ENCODE data around the gene RAPGEF4. TPM values are rescaled to one million over a fixed set of nuclear protein-coding genes. Genes with fewer than 3 reads are reported as not detected.

RAPGEF4 gene
- total RNA-seq, 2 donors from 2014 or later, result 1.4 to 2.2 TPM

DNA sequence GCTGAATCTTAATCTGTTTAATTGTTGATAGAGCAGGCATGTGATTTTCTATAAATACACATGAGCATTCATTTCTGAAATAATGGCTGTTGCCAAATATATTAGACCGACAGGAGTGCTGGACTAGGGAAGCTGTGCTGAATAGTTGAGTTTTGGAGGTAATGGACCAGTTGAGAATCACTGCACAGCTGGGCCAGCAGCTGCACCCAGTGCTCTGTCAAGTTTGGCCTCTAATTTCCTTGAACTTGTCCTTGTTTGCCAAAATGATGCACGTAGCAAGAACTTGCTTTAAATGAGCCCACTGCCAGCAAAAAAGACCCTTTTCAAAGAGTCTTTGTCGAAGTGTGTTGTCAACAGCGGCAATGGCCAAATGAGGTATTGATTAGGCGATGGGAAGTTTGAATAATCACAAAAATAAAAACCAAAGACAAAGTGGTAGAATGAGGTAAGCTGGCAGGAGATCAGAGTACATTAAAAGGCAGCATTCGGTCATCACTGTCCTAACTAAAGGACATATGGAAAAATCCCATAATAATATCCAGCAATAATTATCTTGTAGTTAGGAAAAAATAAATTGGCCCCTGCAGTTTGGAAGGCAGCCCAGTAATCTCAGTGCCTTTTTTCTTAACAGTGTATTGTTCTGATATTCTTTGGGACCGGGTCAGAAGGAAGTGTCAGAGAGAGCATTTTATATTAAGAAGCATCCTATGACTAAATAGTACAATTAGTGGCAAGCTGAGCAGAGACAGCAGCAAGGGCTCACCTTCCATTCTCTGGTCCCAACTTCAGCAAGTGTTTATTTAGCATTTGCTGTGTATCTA is 126.2 kb downstream of the RAPGEF4 start:
- Mint-ChIP-seq H3K9me3 (no peaks in the 10 kb centered on the region), H3K27me3 (peaks cover 24% of the 10 kb centered on the region), H3K36me3 (ENCODE audit: low read depth) (no peaks in the 10 kb centered on the region), H3K4me3 (no peak overlapping the region), H3K27ac (no peak overlapping the region), H3K4me1 (no peaks in the 10 kb centered on the region)
- ATAC-seq (replicated peaks), result no peak

DNA sequence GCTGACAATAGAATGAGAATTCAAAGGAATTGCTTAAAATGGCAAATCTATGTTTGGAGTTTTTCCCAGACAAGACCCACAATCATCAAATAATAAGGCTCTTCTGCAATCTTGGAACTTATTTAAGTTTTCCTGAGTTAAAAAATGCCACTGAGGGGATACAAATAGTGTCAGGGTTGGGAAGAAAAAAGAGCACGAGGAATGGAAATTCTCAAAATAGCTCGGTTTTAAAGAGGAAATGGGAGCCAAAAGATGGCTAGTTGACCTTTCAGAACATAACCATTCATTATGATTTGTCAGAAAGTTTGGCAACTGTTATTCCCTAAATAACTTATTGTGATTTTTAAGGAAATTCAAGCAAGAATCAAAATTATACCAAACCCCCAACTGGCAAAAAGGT is 127.7 kb downstream of the RAPGEF4 start:
- Mint-ChIP-seq H3K27me3 (peaks cover 24% of the 10 kb centered on the region), H3K27ac (no peak overlapping the region), H3K4me3 (no peak overlapping the region), H3K4me1 (no peaks in the 10 kb centered on the region), H3K36me3 (ENCODE audit: low read depth) (no peaks in the 10 kb centered on the region), H3K9me3 (no peaks in the 10 kb centered on the region)
- ATAC-seq (replicated peaks), result no peak

DNA sequence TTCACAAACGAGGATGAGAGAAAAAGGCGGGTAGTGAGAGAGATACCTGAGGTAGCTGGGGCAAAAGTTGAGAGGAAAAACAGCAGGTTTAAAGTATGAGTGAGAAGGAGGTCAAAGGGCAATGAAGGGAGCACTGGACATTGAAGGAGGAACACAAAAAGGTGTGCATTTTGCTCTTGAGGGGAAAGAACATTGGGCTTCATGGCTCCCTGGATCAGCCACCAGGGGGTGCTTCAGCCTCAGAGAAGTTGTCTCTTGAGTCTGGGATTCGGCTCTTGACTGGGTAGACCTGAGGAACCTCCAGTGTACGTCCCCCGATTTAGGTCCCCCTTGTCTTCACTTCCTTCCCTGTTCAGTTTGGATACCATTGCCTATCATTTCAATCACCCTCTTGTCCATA is 128.5 kb downstream of the RAPGEF4 start:
- no peaks in the 10 kb centered on the region for H3K36me3 Mint-ChIP-seq (ENCODE audit: low read depth)
- no peaks in the 10 kb centered on the region for H3K4me1 Mint-ChIP-seq
- H3K9me3 Mint-ChIP-seq, result no peaks in the 10 kb centered on the region
- H3K27ac Mint-ChIP-seq, result no peak overlapping the region
- peaks cover 24% of the 10 kb centered on the region for H3K27me3 Mint-ChIP-seq
- H3K4me3 Mint-ChIP-seq, result no peak overlapping the region
- ATAC-seq (replicated peaks), result peak; percentile 35

DNA sequence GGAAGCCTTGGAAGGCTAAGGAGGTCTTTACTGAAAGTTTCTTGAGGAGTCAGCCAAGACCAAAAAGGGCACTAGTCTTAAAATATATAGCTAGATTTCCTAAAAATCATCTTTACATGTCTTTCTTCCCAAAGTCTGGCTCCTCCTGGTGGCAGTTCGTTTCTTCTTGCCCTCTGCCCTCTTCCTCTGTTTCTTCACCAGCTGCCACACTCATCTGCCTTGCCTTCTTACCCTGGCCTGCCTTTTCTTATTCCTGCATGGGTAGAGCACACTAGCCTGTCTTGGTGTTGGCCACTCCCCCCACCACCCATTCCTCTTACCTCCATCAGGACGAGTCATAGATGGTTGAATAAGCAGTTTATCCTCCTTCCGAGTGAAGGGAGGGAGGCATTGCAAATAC is 129.8 kb downstream of the RAPGEF4 start:
- Mint-ChIP-seq H3K4me1 (no peaks in the 10 kb centered on the region), H3K36me3 (ENCODE audit: low read depth) (no peaks in the 10 kb centered on the region), H3K27ac (no peak overlapping the region), H3K27me3 (peaks cover 24% of the 10 kb centered on the region), H3K4me3 (no peak overlapping the region), H3K9me3 (no peaks in the 10 kb centered on the region)
- no peak for ATAC-seq (replicated peaks)

DNA sequence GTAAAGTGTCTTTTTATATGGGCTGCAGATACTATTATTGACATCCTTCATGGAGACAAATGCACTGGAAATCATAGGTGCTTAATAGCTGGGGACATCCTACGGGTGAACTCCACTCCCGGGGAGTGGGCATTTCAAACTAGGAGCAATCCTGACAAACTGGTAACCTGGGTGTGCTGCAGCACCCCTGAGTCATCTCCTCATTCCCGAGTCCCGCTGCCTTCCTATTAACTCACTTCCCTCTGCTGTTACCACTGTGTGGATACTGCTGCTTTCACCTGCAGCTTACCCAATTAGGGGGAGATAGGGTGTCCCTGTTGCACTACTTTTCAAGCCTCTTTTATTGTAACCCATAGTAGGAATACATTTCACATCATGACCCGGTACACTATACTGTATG is 134.2 kb downstream of the RAPGEF4 start:
- no peak overlapping the region for H3K4me3 Mint-ChIP-seq
- H3K27me3 Mint-ChIP-seq, result peaks cover 4% of the 10 kb centered on the region
- no peaks in the 10 kb centered on the region for H3K9me3 Mint-ChIP-seq
- H3K27ac Mint-ChIP-seq, result no peak overlapping the region
- no peaks in the 10 kb centered on the region for H3K36me3 Mint-ChIP-seq (ENCODE audit: low read depth)
- no peak for ATAC-seq (replicated peaks)
- no peaks in the 10 kb centered on the region for H3K4me1 Mint-ChIP-seq

DNA sequence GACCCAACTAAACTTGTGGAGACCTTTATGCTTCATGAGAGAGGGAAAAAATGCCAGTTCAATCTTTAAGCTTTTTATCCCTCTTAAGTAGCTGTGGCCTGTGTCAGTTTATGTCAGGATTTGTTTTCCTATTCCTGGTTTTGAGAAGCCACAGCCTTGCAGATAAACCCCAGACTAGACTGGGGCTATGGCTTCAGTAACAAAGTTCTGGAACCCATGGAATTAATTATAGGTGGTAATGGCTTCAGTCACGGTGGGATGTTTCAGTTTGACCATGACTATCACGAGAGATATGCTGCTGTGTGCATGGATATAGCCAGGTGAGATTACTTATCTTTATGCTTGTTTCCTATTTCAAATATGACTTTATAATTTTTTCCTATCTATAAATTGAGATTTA is 134.8 kb downstream of the RAPGEF4 start:
- H3K27me3 Mint-ChIP-seq, result peaks cover 4% of the 10 kb centered on the region
- no peak for ATAC-seq (replicated peaks)
- no peaks in the 10 kb centered on the region for H3K9me3 Mint-ChIP-seq
- H3K4me1 Mint-ChIP-seq, result no peaks in the 10 kb centered on the region
- H3K36me3 Mint-ChIP-seq (ENCODE audit: low read depth), result no peaks in the 10 kb centered on the region
- H3K4me3 Mint-ChIP-seq, result no peak overlapping the region
- no peak overlapping the region for H3K27ac Mint-ChIP-seq

DNA sequence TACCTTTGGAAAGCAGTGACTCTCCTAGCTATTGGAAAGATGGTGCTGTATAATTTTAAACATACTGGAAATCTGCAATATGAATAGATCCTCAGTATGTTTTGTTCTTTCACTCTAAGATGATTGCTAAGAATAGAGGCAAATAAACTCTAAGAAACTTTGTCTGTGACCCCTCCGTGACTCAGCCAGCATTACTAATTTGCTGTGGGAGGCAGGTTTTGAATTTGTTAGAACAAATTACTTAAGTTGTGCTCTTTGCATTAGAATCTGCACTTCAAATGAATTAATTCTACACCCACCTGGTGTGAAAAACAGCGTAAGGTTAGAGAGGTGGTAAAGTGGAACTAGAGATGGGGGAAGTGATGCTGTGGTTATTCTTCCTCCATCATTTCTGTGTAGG is 142.2 kb downstream of the RAPGEF4 start:
- H3K36me3 Mint-ChIP-seq (ENCODE audit: low read depth), result no peaks in the 10 kb centered on the region
- no peak for ATAC-seq (replicated peaks)
- no peak overlapping the region for H3K4me3 Mint-ChIP-seq

DNA sequence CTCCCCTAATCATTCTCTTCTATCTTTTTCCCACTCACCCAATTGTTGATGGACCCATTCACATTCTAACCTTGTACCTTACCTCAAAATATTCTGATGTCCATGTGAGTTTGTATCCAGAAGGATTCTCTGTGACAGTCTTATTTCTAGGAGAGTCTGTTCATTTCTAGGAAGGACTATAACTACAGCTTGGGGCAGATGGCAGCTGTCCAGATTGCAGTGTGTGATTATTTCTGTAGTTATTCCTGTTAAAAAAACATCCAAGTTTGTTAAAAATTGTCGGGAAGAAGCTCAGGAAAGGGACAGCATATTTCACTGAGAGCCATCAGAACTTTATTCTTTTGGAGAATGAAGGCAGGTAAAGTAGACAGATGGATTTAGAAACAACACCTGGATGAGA is 142.6 kb downstream of the RAPGEF4 start:
- no peak overlapping the region for H3K4me3 Mint-ChIP-seq
- no peaks in the 10 kb centered on the region for H3K36me3 Mint-ChIP-seq (ENCODE audit: low read depth)
- H3K4me1 Mint-ChIP-seq, result no peaks in the 10 kb centered on the region
- ATAC-seq (replicated peaks), result no peak
- H3K27me3 Mint-ChIP-seq, result peaks cover 28% of the 10 kb centered on the region
- no peak overlapping the region for H3K27ac Mint-ChIP-seq
- H3K9me3 Mint-ChIP-seq, result peaks cover 8% of the 10 kb centered on the region

More for the DNA sequence above, 142.2 kb downstream of the RAPGEF4 start:
- Mint-ChIP-seq H3K9me3 (peaks cover 8% of the 10 kb centered on the region), H3K27me3 (peaks cover 28% of the 10 kb centered on the region), H3K27ac (no peak overlapping the region), H3K4me1 (no peaks in the 10 kb centered on the region)

DNA sequence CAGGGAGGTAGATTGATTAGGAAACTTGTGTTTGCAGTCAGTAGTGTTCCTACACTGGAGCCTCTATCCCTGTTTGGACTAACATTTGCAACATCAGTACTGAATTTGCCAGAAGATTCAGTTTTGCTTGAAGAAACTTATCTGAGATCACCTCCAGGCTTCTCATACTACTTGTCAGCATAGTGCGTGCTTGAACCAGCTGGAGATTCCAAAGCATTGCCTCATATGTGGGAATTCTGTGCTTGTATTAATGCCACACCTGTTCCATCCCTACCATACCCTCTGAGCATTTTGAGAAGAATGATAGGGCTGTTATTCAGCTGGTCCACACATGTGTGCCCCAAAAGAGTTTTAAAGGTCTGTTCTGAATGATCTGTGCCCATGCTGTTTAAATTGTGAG is 148.7 kb downstream of the RAPGEF4 start:
- H3K9me3 Mint-ChIP-seq, result no peaks in the 10 kb centered on the region
- no peaks in the 10 kb centered on the region for H3K4me1 Mint-ChIP-seq
- H3K4me3 Mint-ChIP-seq, result no peak overlapping the region
- no peak overlapping the region for H3K27ac Mint-ChIP-seq
- no peaks in the 10 kb centered on the region for H3K36me3 Mint-ChIP-seq (ENCODE audit: low read depth)
- no peak for ATAC-seq (replicated peaks)
- H3K27me3 Mint-ChIP-seq, result peaks cover 9% of the 10 kb centered on the region

DNA sequence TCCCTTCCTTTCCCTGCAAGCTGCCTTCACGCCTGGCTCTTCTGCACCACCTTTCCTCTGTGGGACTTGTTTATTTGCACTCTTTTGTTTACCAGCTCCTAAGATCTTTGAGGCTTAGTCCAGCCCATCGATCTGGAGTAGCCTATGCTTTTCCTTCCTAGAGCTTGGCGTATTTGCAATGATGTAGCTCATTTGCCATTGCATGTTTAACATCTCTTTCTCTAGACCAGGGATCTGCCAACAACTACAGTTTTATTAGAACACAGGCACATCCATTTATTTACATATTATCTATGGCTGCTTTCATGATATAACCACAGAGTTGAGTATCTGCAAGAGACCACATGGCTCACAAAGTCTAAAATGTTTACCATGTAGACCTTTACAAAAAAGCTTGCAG is 150.4 kb downstream of the RAPGEF4 start:
- no peaks in the 10 kb centered on the region for H3K36me3 Mint-ChIP-seq (ENCODE audit: low read depth)
- no peak overlapping the region for H3K27ac Mint-ChIP-seq
- ATAC-seq (replicated peaks), result no peak
- no peaks in the 10 kb centered on the region for H3K9me3 Mint-ChIP-seq
- no peak overlapping the region for H3K4me3 Mint-ChIP-seq
- H3K27me3 Mint-ChIP-seq, result peaks cover 10% of the 10 kb centered on the region
- no peaks in the 10 kb centered on the region for H3K4me1 Mint-ChIP-seq

DNA sequence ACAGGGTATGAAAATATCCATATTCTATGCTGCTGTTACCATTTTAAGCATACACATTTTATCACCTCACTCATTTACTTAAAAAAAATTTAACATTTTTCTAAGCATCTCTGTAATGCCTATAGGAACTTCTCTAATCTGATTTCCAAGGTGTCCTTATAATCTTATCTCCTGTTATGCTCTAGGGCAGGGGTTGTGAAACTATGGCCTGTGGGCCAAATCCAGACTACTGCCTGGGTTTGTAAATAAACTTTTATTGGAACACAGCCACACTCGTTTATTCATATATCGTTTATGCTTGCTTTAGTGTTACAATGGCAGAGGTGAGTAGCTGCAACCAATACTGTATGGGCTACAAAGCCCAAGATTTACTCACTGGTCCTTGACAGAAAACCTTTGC is 151.6 kb downstream of the RAPGEF4 start:
- Mint-ChIP-seq H3K27ac (no peak overlapping the region), H3K4me1 (no peaks in the 10 kb centered on the region), H3K36me3 (ENCODE audit: low read depth) (no peaks in the 10 kb centered on the region), H3K4me3 (no peak overlapping the region), H3K9me3 (no peaks in the 10 kb centered on the region), H3K27me3 (peaks cover 14% of the 10 kb centered on the region)
- no peak for ATAC-seq (replicated peaks)

DNA sequence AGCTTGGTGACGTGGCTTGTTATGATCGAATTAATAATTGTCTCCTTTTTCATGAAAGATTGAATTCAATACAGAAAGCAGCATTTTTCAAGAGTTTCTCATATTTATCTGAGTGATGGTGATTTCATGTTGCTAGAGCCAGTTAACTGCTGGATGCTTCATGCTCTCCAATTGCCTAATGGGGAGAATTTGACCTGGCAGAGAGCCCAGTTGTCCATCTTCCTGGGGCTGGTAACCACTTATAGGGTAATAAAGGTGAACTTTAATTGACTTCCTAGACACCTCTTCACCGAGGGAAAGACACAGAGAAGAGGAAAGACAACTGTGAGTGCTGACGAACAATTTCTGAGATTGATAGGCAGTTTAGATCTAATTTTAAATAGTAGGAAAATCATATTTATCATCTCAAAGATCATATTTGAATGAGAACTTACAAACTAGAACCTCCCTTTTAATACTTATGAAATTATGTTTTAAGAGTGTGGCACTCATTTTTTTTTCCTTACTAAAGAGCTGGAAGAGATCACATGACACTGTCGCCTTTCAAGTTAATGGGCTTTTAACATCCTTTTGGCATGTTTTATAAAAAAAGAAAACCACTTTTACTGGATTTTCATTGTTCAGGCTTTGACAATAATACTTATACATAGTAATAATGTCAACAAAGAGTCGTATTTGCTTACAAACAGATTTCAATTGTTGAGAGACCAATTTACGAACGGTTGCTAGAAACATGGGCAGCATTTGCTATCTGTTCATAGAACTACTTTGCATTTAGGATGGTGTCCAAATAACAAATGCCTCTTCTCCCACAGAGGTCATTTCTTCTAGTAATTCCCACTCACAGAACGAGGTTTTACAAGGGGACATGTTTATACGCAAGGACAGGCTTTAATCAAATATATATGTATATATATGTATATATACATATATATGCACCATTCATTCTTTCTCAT is 153.3 kb downstream of the RAPGEF4 start:
- Mint-ChIP-seq H3K4me1 (no peaks in the 10 kb centered on the region), H3K27me3 (peaks cover 22% of the 10 kb centered on the region), H3K36me3 (ENCODE audit: low read depth) (no peaks in the 10 kb centered on the region), H3K27ac (no peak overlapping the region), H3K4me3 (no peak overlapping the region), H3K9me3 (no peaks in the 10 kb centered on the region)
- ATAC-seq (replicated peaks), result no peak

DNA sequence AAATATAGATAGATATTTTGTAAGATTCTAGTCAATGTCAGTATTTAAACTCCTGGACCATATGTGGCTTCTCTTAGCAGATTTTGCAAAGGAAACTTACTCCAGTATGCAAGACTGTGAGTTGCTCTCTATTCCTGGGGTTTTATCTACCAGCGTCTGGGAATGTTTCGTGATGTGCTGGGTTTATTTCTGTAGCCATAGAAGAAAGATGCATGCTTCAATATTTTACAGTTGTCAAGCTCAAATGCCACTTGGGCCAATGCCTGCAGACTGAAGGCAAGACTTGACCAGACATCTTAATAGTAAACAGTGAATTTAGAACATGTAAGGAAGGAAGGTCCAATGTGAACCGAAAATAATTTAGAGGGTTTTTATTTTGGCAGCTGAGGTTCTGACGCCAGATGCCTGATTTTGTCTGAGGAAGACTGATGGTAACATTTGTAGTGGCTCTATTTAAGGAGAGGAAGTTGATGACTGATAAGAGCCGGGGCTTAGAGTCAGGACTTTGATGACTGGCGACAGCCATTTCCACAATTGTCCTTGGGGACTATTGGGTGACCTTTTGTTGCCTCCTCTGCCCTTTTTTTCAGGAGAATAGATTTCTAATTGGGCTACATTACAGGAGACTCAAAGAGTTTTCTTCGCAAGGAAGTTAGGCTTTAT is 154.3 kb downstream of the RAPGEF4 start:
- no peak for ATAC-seq (replicated peaks)
- Mint-ChIP-seq H3K36me3 (ENCODE audit: low read depth) (no peaks in the 10 kb centered on the region), H3K4me3 (no peak overlapping the region), H3K4me1 (no peaks in the 10 kb centered on the region), H3K27me3 (peaks cover 23% of the 10 kb centered on the region), H3K9me3 (no peaks in the 10 kb centered on the region), H3K27ac (no peak overlapping the region)

DNA sequence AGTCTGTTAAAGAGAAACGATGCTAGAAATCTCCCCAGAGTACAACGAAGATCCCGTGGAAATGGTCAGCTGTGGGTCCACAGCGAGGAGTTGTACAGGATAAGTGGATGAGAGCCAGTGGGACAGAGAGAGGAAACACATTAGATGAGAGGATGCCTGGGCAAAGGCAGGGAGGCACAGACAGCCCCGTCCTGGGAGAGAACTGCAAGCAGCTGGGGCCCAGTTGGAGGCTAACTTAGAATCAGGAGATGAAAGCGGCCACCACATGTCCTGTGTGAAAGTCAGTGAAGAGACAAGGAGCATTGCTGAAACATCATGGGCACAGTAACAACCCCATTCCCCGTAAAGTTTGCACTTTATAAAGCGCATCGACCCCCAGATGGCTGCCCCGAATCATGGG is 157.5 kb downstream of the RAPGEF4 start:
- no peak for ATAC-seq (replicated peaks)
- peaks cover 33% of the 10 kb centered on the region for H3K27me3 Mint-ChIP-seq
- H3K4me3 Mint-ChIP-seq, result no peak overlapping the region
- H3K27ac Mint-ChIP-seq, result no peak overlapping the region
- H3K9me3 Mint-ChIP-seq, result no peaks in the 10 kb centered on the region
- H3K36me3 Mint-ChIP-seq (ENCODE audit: low read depth), result no peaks in the 10 kb centered on the region
- H3K4me1 Mint-ChIP-seq, result no peaks in the 10 kb centered on the region
